Fibroblast of the aortic adventitia (primary cell): ENCODE measurements around the gene TMEM97. TPM values are rescaled to one million over a fixed set of nuclear protein-coding genes. Genes with fewer than 3 reads are reported as not detected.
A peak's percentile ranks its signal among the peaks of the same experiment; 100 is the strongest.

Experiments used
- DNase-seq: peaks from one replicate; pipeline ENCODE4 v3.0.0-alpha.2; 2010; ENCODE audit warnings: low read depth
- H3K4me3 ChIP-seq: 2 replicates; pipeline ENCODE4 v1.5.1; 2011; ENCODE audit warnings: low read depth, mild to moderate bottlenecking, control low read depth, low read length, moderate library complexity
- CTCF ChIP-seq: IDR thresholded peaks from 2 replicates; pipeline ENCODE4 v1.5.1; 2011; ENCODE audit warnings: mild to moderate bottlenecking, low read length, control low read depth, inconsistent platforms; ENCODE audit not compliant: insufficient read depth
- total RNA-seq: library from RNA; depleted of rRNA; stranded (reverse); fragments of >200 nt; gene quantifications from 2 replicates; pipeline ENCODE4 v1.2.3, GENCODE V29; 2012; ENCODE audit warnings: low replicate concordance

TMEM97 gene
- total RNA-seq, 1 donor, result 20.5 TPM

- no peak for TF ChIP-seq CTCF
Measured at GRCh38 chr17:28369684-28370034, 50.7 kb downstream of the TMEM97 start.

GRCh38 chr17:28370035-28370743 lies 51.2 kb downstream of the TMEM97 start, which contains the start of gene VTN:
Gene VTN (minus strand): TSS chr17:28370307. CDS start chr17:28370203, 104 bp downstream.
- peak; percentile 76 for DNase-seq
- peak; percentile 3 for TF ChIP-seq CTCF
- H3K4me3 ChIP-seq, result peak within 1 kb of the TSS; percentile 71

More at GRCh38 chr17:28369684-28370034, 50.7 kb downstream of the TMEM97 start:
- no peak for DNase-seq
- no peak overlapping the region for H3K4me3 ChIP-seq

- no peak for DNase-seq
- TF ChIP-seq CTCF, result no peak
- peak overlapping the region; percentile 71 for H3K4me3 ChIP-seq
Measured at GRCh38 chr17:28370744-28371103, 51.7 kb downstream of the TMEM97 start.

GRCh38 chr17:28371245-28372202 lies 52.5 kb downstream of the TMEM97 start, which contains the start of gene SARM1:
Gene SARM1 (plus strand): TSS chr17:28371694. CDS start chr17:28372033, 339 bp downstream.
- peak within 1 kb of the TSS; percentile 71 for H3K4me3 ChIP-seq
- DNase-seq, result peak; percentile 82
- TF ChIP-seq CTCF, result no peak

GRCh38 chr17:28372203-28372944 lies 53.4 kb downstream of the TMEM97 start:
- peak overlapping the region; percentile 71 for H3K4me3 ChIP-seq
- TF ChIP-seq CTCF, result no peak
- DNase-seq, result peak; percentile 31

GRCh38 chr17:28372945-28373274 lies 53.9 kb downstream of the TMEM97 start:
- no peak for TF ChIP-seq CTCF
- peak overlapping the region; percentile 71 for H3K4me3 ChIP-seq
- no peak for DNase-seq

Other genes starting within 250 kb of the TMEM97 start
- 46.9 and 59.8 TPM in 2 replicates for gene IFT20, start 16.3 kb downstream of the TMEM97 start, total RNA-seq
- 10.1 and 23.7 TPM in 2 replicates for gene TNFAIP1, start 16.6 kb downstream of the TMEM97 start, total RNA-seq
- 22.9 and 66.6 TPM in 2 replicates for gene POLDIP2, start 38.3 kb downstream of the TMEM97 start, total RNA-seq
- gene SEBOX, start 46.0 kb downstream of the TMEM97 start, total RNA-seq, result not detected in 2 replicates
- 0.09 and 0.82 TPM in 2 replicates for gene VTN, start 51.1 kb downstream of the TMEM97 start, total RNA-seq
- gene SARM1, start 52.5 kb downstream of the TMEM97 start, total RNA-seq, result 7.8 and 9.0 TPM in 2 replicates
- 2.0 and 7.9 TPM in 2 replicates for gene SLC46A1, start 87.0 kb downstream of the TMEM97 start, total RNA-seq
- gene SLC13A2, start 154.4 kb downstream of the TMEM97 start, total RNA-seq, result not detected in 2 replicates
- gene FOXN1, start 187.1 kb downstream of the TMEM97 start, total RNA-seq, result not detected in 2 replicates
- gene UNC119, start 233.4 kb downstream of the TMEM97 start, total RNA-seq, result 12.2 and 18.2 TPM in 2 replicates